HG03342 (cell line): ENCODE measurements around the gene POTED.
"Not testable (repeated sequence)": the region's sequence is repeated elsewhere in the genome, so short reads cannot be mapped to it uniquely, and the experiment has no call there.

Source experiments
- ATAC-seq: cut with Tn5 transposase; IDR thresholded peaks from one replicate; pipeline ENCODE4 v1.9.1; 2021; ENCODE audit warnings: mild to moderate bottlenecking, moderate library complexity; ENCODE audit not compliant: unreplicated experiment

Gene POTED

GRCh38 chr21:13609477-13609876 lies at the start of gene POTED:
POTED (plus strand) TSS chr21:13609777; CDS start chr21:13610229, 452 bp downstream.
- not testable (repeated sequence) for ATAC-seq

- ATAC-seq = not testable (repeated sequence)
These were observed 40.5 kb downstream of the POTED start for GRCh38 chr21:13650101-13650500.

GRCh38 chr21:13651746-13652145 lies 42.2 kb downstream of the POTED start:
- ATAC-seq = not testable (repeated sequence)
